Endothelial cell of hepatic sinusoid (primary cell): ENCODE measurements around the gene GGNBP2.
"Not testable (repeated sequence)": the region's sequence is repeated elsewhere in the genome, so short reads cannot be mapped to it uniquely, and the experiment has no call there.

Experiments used
- in situ Hi-C: cut with HindIII; loops from 2 replicates; pipeline ENCODE4 v1.10.0; 2017; ENCODE audit warnings: low sequenced_read_pairs

GGNBP2 gene

GRCh38 chr17:36544307-36545076 lies at the start of gene GGNBP2:
TSS of gene GGNBP2 (plus strand) at chr17:36544919. CDS start at chr17:36545725, 806 bp downstream.
- in situ Hi-C loops, result no loop called here

- in situ Hi-C loops, result loop anchor here (25.0 kb wide), 1 partner anchor 633 kb away; the partner anchor contains the start of gene HEATR9
Observed at GRCh38 chr17:36495076-36495578, 49.6 kb upstream of the GGNBP2 start.

- in situ Hi-C loops, result loop anchor here (25.0 kb wide), 1 partner anchor 634 kb away; the partner anchor contains the start of gene HEATR9
Observed at GRCh38 chr17:36496018-36496789, 48.5 kb upstream of the GGNBP2 start.

GRCh38 chr17:36498155-36498554 lies 46.6 kb upstream of the GGNBP2 start:
- in situ Hi-C loops, result loop anchor here (25.0 kb wide), 1 partner anchor 636 kb away; the partner anchor contains the start of gene HEATR9

- in situ Hi-C loops, result loop anchor here (25.0 kb wide), 1 partner anchor 636 kb away; the partner anchor contains the start of gene HEATR9
Observed at GRCh38 chr17:36498560-36499300, 46.0 kb upstream of the GGNBP2 start.

- in situ Hi-C loops, result no loop called here
Observed at GRCh38 chr17:36500745-36501225, 43.9 kb upstream of the GGNBP2 start.

- in situ Hi-C loops, result no loop called here
Observed at GRCh38 chr17:36501351-36501750, 43.4 kb upstream of the GGNBP2 start.

- in situ Hi-C loops, result no loop called here
Observed at GRCh38 chr17:36501963-36502362, 42.8 kb upstream of the GGNBP2 start.

- in situ Hi-C loops, result no loop called here
Observed at GRCh38 chr17:36503456-36504155, 41.1 kb upstream of the GGNBP2 start.

GRCh38 chr17:36504156-36504545 lies 40.6 kb upstream of the GGNBP2 start:
- in situ Hi-C loops, result no loop called here

- in situ Hi-C loops, result no loop called here
Observed at GRCh38 chr17:36505171-36505570, 39.5 kb upstream of the GGNBP2 start.

GRCh38 chr17:36506249-36506826 lies 38.4 kb upstream of the GGNBP2 start:
- in situ Hi-C loops, result no loop called here

- in situ Hi-C loops, result no loop called here
Observed at GRCh38 chr17:36506831-36507230, 37.9 kb upstream of the GGNBP2 start.

GRCh38 chr17:36507266-36507665 lies 37.5 kb upstream of the GGNBP2 start:
- in situ Hi-C loops, result no loop called here

- in situ Hi-C loops, result not testable (repeated sequence)
Observed at GRCh38 chr17:36508439-36508838, 36.3 kb upstream of the GGNBP2 start.

GRCh38 chr17:36509272-36509985 lies 35.3 kb upstream of the GGNBP2 start:
- in situ Hi-C loops, result no loop called here

- in situ Hi-C loops, result no loop called here
Observed at GRCh38 chr17:36510636-36511035, 34.1 kb upstream of the GGNBP2 start.

- in situ Hi-C loops, result no loop called here
Observed at GRCh38 chr17:36511216-36511615, 33.5 kb upstream of the GGNBP2 start.

GRCh38 chr17:36512641-36513040 lies 32.1 kb upstream of the GGNBP2 start:
- in situ Hi-C loops, result no loop called here
